ENCODE data around the gene NEGR1. TPM values are rescaled to one million over a fixed set of nuclear protein-coding genes. Genes with fewer than 3 reads are reported as not detected.
A peak's percentile ranks its signal among the peaks of the same experiment; 100 is the strongest.

Gene NEGR1
- total and polyA plus RNA-seq, 2 experiments from 2014 or later: 0.57 to 0.94 TPM

DNA sequence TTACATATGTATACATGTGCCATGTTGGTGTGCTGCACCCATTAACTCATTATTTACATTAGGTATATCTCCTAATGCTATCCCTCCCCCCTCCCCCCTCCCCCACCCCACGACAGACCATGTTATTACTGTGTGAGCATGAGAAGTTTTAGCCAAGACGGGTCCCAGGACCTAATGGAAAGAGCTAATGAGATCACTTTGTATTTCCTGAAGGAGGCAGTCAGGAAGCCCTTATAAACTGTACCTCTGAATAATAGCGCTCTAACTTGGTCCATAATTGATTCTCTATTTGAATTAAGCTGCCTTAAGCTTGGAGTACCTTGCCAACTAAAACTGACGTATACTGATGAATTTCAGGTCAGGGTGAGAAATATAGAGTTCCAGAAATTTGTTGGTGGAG, 4.1 kb upstream of the NEGR1 start (continued):
- TF ChIP-seq ZNF331 (CRISPR knock-in tag; IDR thresholded peaks at IDR 0.05; ENCODE audit: low read depth) (no peak), NANOG (IDR thresholded peaks at IDR 0.05; ENCODE audit: borderline replicate concordance) (no peak)

DNA sequence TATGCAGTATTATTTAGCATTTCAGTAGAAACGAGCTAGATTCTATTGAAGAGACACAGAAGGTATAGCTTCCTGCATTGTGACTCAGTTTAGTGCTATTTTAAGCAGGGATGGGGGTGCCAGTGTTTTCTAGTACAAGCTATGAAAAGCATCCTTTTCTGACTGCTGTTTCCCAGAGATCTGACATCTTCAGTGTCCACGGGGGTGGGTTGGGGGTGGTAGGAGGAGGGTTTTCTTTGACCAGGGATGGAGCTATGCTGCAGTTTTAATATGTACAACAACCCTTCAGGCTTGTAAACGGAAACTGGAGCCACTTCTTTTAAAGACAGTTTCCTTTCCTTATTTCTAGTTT, 2.7 kb upstream of the NEGR1 start:
- Mint-ChIP-seq H3K4me3 (no peak overlapping the region), H3K36me3 (ENCODE audit: low read depth) (no peaks in the 10 kb centered on the region; the same call in 2 of the 3 replicates), H3K9me3 (no peaks in the 10 kb centered on the region; the same call in 2 of the 3 replicates), H3K27me3 (ENCODE audit: insufficient read depth, low read depth, poor library complexity) (peaks cover 17% of the 10 kb centered on the region), H3K4me1 (peaks cover 20% of the 10 kb centered on the region), H3K27ac (no peak overlapping the region)
- peak overlapping the region; percentile 34 for H2AFZ ChIP-seq
- no peaks in the 10 kb centered on the region for H3K36me3 ChIP-seq (ENCODE audit: insufficient read depth)
- no peaks in the 10 kb centered on the region for H4K20me1 ChIP-seq (replicated peaks; ENCODE audit: insufficient read depth)
- no peaks in the 10 kb centered on the region for H3K9me2 ChIP-seq (ENCODE audit: insufficient read depth)
- H3K4me2 ChIP-seq: peak overlapping the region; percentile 89
- peaks cover 43% of the 10 kb centered on the region for H3K27me3 ChIP-seq (ENCODE audit: insufficient read depth)
- DNase-seq (ENCODE audit: low spot score) (no peak), ATAC-seq (no peak)
- H3K4me1 ChIP-seq (ENCODE audit: insufficient read depth): peaks cover 22% of the 10 kb centered on the region
- H3K79me2 ChIP-seq (replicated peaks; ENCODE audit: insufficient read depth): no peaks in the 10 kb centered on the region
- H3K4me3 ChIP-seq: peak overlapping the region; percentile 91
- H3K27ac ChIP-seq (ENCODE audit: low read depth): no peak overlapping the region
- peaks cover 4% of the 10 kb centered on the region; the same call in 1 of the 2 replicates for H3F3A ChIP-seq (replicated peaks; ENCODE audit: low read depth)
- no peak for TF ChIP-seq CREB1 (CRISPR knock-in tag; IDR thresholded peaks at IDR 0.05; ENCODE audit: low read depth)
- TF ChIP-seq REST (IDR thresholded peaks at IDR 0.05; ENCODE audit: unreplicated experiment): no peak
- no peak for TF ChIP-seq JUNB (IDR thresholded peaks at IDR 0.05; ENCODE audit: unreplicated experiment)

- peak overlapping the region; percentile 89 for H3K4me2 ChIP-seq
- H3F3A ChIP-seq (replicated peaks; ENCODE audit: low read depth): peaks cover 4% of the 10 kb centered on the region; the same call in 1 of the 2 replicates
- DNase-seq (ENCODE audit: low spot score) (peak; percentile 76), ATAC-seq (peak; percentile 45)
- H3K27me3 ChIP-seq (ENCODE audit: insufficient read depth): peaks cover 48% of the 10 kb centered on the region
- Mint-ChIP-seq H3K4me3 (no peak overlapping the region), H3K4me1 (peaks cover 20% of the 10 kb centered on the region), H3K36me3 (ENCODE audit: low read depth) (no peaks in the 10 kb centered on the region; the same call in 2 of the 3 replicates), H3K9me3 (no peaks in the 10 kb centered on the region; the same call in 2 of the 3 replicates), H3K27me3 (ENCODE audit: insufficient read depth, low read depth, poor library complexity) (peaks cover 17% of the 10 kb centered on the region), H3K27ac (no peak overlapping the region)
- peak overlapping the region; percentile 34 for H2AFZ ChIP-seq
- no peaks in the 10 kb centered on the region for H3K36me3 ChIP-seq (ENCODE audit: insufficient read depth)
- H3K27ac ChIP-seq (ENCODE audit: low read depth): peak overlapping the region; percentile 30
- peak overlapping the region; percentile 91 for H3K4me3 ChIP-seq
- H3K9me2 ChIP-seq (ENCODE audit: insufficient read depth): no peaks in the 10 kb centered on the region
- H4K20me1 ChIP-seq (replicated peaks; ENCODE audit: insufficient read depth): no peaks in the 10 kb centered on the region
- H3K4me1 ChIP-seq (ENCODE audit: insufficient read depth): peaks cover 22% of the 10 kb centered on the region
- no peaks in the 10 kb centered on the region for H3K79me2 ChIP-seq (replicated peaks; ENCODE audit: insufficient read depth)
- TF ChIP-seq, protein P1, sequence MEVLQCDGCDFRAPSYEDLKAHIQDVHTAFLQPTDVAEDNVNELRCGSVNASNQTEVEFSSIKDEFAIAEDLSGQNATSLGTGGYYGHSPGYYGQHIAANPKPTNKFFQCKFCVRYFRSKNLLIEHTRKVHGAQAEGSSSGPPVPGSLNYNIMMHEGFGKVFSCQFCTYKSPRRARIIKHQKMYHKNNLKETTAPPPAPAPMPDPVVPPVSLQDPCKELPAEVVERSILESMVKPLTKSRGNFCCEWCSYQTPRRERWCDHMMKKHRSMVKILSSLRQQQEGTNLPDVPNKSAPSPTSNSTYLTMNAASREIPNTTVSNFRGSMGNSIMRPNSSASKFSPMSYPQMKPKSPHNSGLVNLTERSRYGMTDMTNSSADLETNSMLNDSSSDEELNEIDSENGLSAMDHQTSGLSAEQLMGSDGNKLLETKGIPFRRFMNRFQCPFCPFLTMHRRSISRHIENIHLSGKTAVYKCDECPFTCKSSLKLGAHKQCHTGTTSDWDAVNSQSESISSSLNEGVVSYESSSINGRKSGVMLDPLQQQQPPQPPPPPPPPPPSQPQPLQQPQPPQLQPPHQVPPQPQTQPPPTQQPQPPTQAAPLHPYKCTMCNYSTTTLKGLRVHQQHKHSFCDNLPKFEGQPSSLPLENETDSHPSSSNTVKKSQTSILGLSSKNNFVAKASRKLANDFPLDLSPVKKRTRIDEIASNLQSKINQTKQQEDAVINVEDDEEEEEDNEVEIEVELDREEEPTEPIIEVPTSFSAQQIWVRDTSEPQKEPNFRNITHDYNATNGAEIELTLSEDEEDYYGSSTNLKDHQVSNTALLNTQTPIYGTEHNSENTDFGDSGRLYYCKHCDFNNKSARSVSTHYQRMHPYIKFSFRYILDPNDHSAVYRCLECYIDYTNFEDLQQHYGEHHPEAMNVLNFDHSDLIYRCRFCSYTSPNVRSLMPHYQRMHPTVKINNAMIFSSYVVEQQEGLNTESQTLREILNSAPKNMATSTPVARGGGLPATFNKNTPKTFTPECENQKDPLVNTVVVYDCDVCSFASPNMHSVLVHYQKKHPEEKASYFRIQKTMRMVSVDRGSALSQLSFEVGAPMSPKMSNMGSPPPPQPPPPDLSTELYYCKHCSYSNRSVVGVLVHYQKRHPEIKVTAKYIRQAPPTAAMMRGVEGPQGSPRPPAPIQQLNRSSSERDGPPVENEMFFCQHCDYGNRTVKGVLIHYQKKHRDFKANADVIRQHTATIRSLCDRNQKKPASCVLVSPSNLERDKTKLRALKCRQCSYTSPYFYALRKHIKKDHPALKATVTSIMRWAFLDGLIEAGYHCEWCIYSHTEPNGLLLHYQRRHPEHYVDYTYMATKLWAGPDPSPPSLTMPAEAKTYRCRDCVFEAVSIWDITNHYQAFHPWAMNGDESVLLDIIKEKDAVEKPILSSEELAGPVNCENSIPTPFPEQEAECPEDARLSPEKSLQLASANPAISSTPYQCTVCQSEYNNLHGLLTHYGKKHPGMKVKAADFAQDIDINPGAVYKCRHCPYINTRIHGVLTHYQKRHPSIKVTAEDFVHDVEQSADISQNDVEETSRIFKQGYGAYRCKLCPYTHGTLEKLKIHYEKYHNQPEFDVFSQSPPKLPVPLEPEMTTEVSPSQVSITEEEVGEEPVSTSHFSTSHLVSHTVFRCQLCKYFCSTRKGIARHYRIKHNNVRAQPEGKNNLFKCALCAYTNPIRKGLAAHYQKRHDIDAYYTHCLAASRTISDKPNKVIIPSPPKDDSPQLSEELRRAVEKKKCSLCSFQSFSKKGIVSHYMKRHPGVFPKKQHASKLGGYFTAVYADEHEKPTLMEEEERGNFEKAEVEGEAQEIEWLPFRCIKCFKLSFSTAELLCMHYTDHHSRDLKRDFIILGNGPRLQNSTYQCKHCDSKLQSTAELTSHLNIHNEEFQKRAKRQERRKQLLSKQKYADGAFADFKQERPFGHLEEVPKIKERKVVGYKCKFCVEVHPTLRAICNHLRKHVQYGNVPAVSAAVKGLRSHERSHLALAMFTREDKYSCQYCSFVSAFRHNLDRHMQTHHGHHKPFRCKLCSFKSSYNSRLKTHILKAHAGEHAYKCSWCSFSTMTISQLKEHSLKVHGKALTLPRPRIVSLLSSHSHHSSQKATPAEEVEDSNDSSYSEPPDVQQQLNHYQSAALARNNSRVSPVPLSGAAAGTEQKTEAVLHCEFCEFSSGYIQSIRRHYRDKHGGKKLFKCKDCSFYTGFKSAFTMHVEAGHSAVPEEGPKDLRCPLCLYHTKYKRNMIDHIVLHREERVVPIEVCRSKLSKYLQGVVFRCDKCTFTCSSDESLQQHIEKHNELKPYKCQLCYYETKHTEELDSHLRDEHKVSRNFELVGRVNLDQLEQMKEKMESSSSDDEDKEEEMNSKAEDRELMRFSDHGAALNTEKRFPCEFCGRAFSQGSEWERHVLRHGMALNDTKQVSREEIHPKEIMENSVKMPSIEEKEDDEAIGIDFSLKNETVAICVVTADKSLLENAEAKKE (CRISPR knock-in tag; IDR thresholded peaks at IDR 0.05): no peak
- TF ChIP-seq EZH2phosphoT487 (IDR thresholded peaks at IDR 0.05; ENCODE audit: unreplicated experiment): no peak
Observed at GRCh38 chr1:72284348-72285073, 2.2 kb upstream of the NEGR1 start.

Data from GM23338 (cell line).